SKM-1 (cell line): Measurements from ENCODE around the gene TUBGCP3.

Experiments
- DNase-seq: peaks from one replicate; lab custom pipeline; 2025; ENCODE audit not compliant: unreplicated experiment; lab: John Stamatoyannopoulos, UW

TUBGCP3 gene

GRCh38 chr13:112616586-112617362 lies 28.8 kb upstream of the TUBGCP3 start:
- no peak for DNase-seq

- no peak for DNase-seq
Measured at GRCh38 chr13:112615391-112615790, 27.4 kb upstream of the TUBGCP3 start.

- DNase-seq, result no peak
Measured at GRCh38 chr13:112614835-112615234, 26.9 kb upstream of the TUBGCP3 start.

- no peak for DNase-seq
Measured at GRCh38 chr13:112608212-112608611, 20.3 kb upstream of the TUBGCP3 start.

- peak; percentile 82 for DNase-seq
Measured at GRCh38 chr13:112606109-112607001, 18.4 kb upstream of the TUBGCP3 start.

- DNase-seq, result no peak
Measured at GRCh38 chr13:112605531-112605990, 17.6 kb upstream of the TUBGCP3 start.

- DNase-seq, result no peak
Measured at GRCh38 chr13:112603641-112604225, 15.8 kb upstream of the TUBGCP3 start.

- no peak for DNase-seq
Measured at GRCh38 chr13:112602189-112602588, 14.2 kb upstream of the TUBGCP3 start.

GRCh38 chr13:112601371-112601770 lies 13.4 kb upstream of the TUBGCP3 start:
- DNase-seq, result no peak

GRCh38 chr13:112596235-112596634 lies 8.3 kb upstream of the TUBGCP3 start:
- no peak for DNase-seq

GRCh38 chr13:112592647-112593046 lies 4.7 kb upstream of the TUBGCP3 start:
- DNase-seq, result no peak

- no peak for DNase-seq
Measured at GRCh38 chr13:112592181-112592580, 4.2 kb upstream of the TUBGCP3 start.

- DNase-seq, result no peak
Measured at GRCh38 chr13:112588490-112589297, 741 bp upstream of the TUBGCP3 start.

GRCh38 chr13:112587212-112587763 lies 665 bp downstream of the TUBGCP3 start:
- no peak for DNase-seq

GRCh38 chr13:112586334-112586960 lies 1.5 kb downstream of the TUBGCP3 start:
- DNase-seq, result no peak

GRCh38 chr13:112583592-112584277 lies 4.2 kb downstream of the TUBGCP3 start:
- peak; percentile 87 for DNase-seq

- DNase-seq, result no peak
Measured at GRCh38 chr13:112582263-112582662, 5.7 kb downstream of the TUBGCP3 start.

- no peak for DNase-seq
Measured at GRCh38 chr13:112580912-112581311, 7.0 kb downstream of the TUBGCP3 start.

GRCh38 chr13:112580211-112580610 lies 7.7 kb downstream of the TUBGCP3 start:
- no peak for DNase-seq
